A673 (cell line): ENCODE results near the gene FAAP20. TPM values are rescaled to one million over a fixed set of nuclear protein-coding genes. Genes with fewer than 3 reads are reported as not detected.

Source experiments
- BruUV-seq: library from RNA; stranded (reverse); fragments of 400-500 nt; replicated peaks from 2 replicates; lab custom pipeline; 2021; lab: Mats Ljungman, UMichigan
- CTCF ChIA-PET: fragments of 300-600 bp; sonication (Branson Sonifier 250); formaldehyde crosslinking; loops from one replicate; lab custom pipeline; 2022; ENCODE audit warnings: antibody characterized with exemption; lab: Charles Lee
- POLR2A ChIA-PET: fragments of 300-600 bp; sonication (Branson Sonifier 250); formaldehyde crosslinking; loops from one replicate; lab custom pipeline; 2022; ENCODE audit warnings: antibody characterized with exemption; ENCODE audit not compliant: low non-redundant PET; lab: Charles Lee
- DNase-seq: peaks from one replicate; pipeline ENCODE4 v3.0.0-alpha.2; 2015; ENCODE audit warnings: low spot score
- H3K27ac ChIP-seq: fragments of 200-600 bp; sonication (generic); 2 replicates; pipeline ENCODE4 v1.5.1; 2016; ENCODE audit warnings: mixed run types, low read depth, mild to moderate bottlenecking, mixed read lengths, antibody characterized with exemption, low read length; ENCODE audit not compliant: poor library complexity, severe bottlenecking
- H3K27me3 ChIP-seq: fragments of 200-600 bp; sonication (generic); replicated peaks from 2 replicates; pipeline ENCODE4 v1.6.1; 2017; ENCODE audit warnings: mixed run types, low read depth, mild to moderate bottlenecking, mixed read lengths, antibody characterized with exemption, low read length; ENCODE audit not compliant: insufficient read depth, poor library complexity
- H3K36me3 ChIP-seq: fragments of 200-600 bp; sonication (generic); 2 replicates; pipeline ENCODE4 v1.6.1; 2016; ENCODE audit warnings: mixed run types, mild to moderate bottlenecking, mixed read lengths, antibody characterized with exemption, low read length; ENCODE audit not compliant: insufficient read depth, poor library complexity, severe bottlenecking
- H3K4me1 ChIP-seq: fragments of 200-600 bp; sonication (generic); 2 replicates; pipeline ENCODE4 v1.6.1; 2017; ENCODE audit warnings: mixed run types, mild to moderate bottlenecking, mixed read lengths, antibody characterized with exemption, low read length; ENCODE audit not compliant: insufficient read depth, poor library complexity, severe bottlenecking
- H3K4me3 ChIP-seq: fragments of 200-600 bp; sonication (generic); 2 replicates; pipeline ENCODE4 v1.5.1; 2016; ENCODE audit warnings: low read depth, mixed run types, mild to moderate bottlenecking, mixed read lengths, low read length; ENCODE audit not compliant: poor library complexity, severe bottlenecking
- H3K9me3 ChIP-seq: fragments of 200-600 bp; sonication (generic); 2 replicates; pipeline ENCODE4 v1.6.1; 2016; ENCODE audit warnings: mixed run types, low read depth, mild to moderate bottlenecking, mixed read lengths, antibody characterized with exemption, low read length; ENCODE audit not compliant: poor library complexity, severe bottlenecking
- CTCF ChIP-seq: fragments of 300-800, 200-600 bp; sonication (generic); conservative IDR thresholded peaks from 2 replicates; pipeline ENCODE4 v1.5.1; 2017; ENCODE audit warnings: low read depth, mild to moderate bottlenecking, antibody characterized with exemption, low read length, moderate library complexity, mixed read lengths
- EZH2 ChIP-seq: fragments of 200-600 bp; sonication (generic); IDR thresholded peaks from 2 replicates; pipeline ENCODE4 v1.6.1; 2017; ENCODE audit warnings: borderline replicate concordance, low read depth, mild to moderate bottlenecking, mixed read lengths, antibody characterized with exemption, low read length; ENCODE audit not compliant: poor library complexity, severe bottlenecking
- intact Hi-C: fragments of 100-400 bp; cut with micrococcal nuclease; formaldehyde crosslinking; loops from one replicate; pipeline ENCODE4 v1.10.0; 2022; ENCODE audit not compliant: unreplicated experiment
- total RNA-seq: library from RNA; stranded (reverse); gene quantifications from 2 replicates; pipeline ENCODE4 v1.2.3, GENCODE V29; 2021

Gene FAAP20
- total RNA-seq, 1 experiment from 2014 or later = 114 TPM

- no peaks in the 10 kb centered on the region for H3K9me3 ChIP-seq
- intact Hi-C loops = no loop called here
- H3K4me1 ChIP-seq = no peaks in the 10 kb centered on the region
- POLR2A ChIA-PET = no interaction called here
- no peak overlapping the region for H3K27ac ChIP-seq
- CTCF ChIA-PET = no interaction called here
- no peaks in the 10 kb centered on the region for H3K36me3 ChIP-seq
- no peak overlapping the region for H3K4me3 ChIP-seq
- no TSS peak for BruUV-seq
- DNase-seq = no peak
- TF ChIP-seq CTCF (no peak), EZH2 (no peak)
- no peaks in the 10 kb centered on the region for H3K27me3 ChIP-seq
Observed at GRCh38 chr1:2172551-2173146, 21.9 kb downstream of the FAAP20 start.

GRCh38 chr1:2172012-2172411, 22.6 kb downstream of the FAAP20 start:
- Histone ChIP-seq H3K27ac (no peak overlapping the region), H3K36me3 (no peaks in the 10 kb centered on the region), H3K4me1 (no peaks in the 10 kb centered on the region), H3K27me3 (no peaks in the 10 kb centered on the region), H3K4me3 (no peak overlapping the region), H3K9me3 (no peaks in the 10 kb centered on the region)
- ChIA-PET POLR2A (no interaction called here), CTCF (no interaction called here)
- TF ChIP-seq CTCF (no peak), EZH2 (no peak)
- intact Hi-C loops = no loop called here
- no TSS peak for BruUV-seq
- DNase-seq = no peak

GRCh38 chr1:2170211-2170610, 24.4 kb downstream of the FAAP20 start:
- no peak for DNase-seq
- intact Hi-C loops = no loop called here

More at GRCh38 chr1:2170211-2170610, 24.4 kb downstream of the FAAP20 start:
- ChIA-PET POLR2A (no interaction called here), CTCF (no interaction called here)
- Histone ChIP-seq H3K9me3 (no peaks in the 10 kb centered on the region), H3K27ac (no peak overlapping the region), H3K36me3 (no peaks in the 10 kb centered on the region), H3K4me3 (no peak overlapping the region), H3K4me1 (no peaks in the 10 kb centered on the region), H3K27me3 (no peaks in the 10 kb centered on the region)
- TF ChIP-seq EZH2 = no peak
- no peak for TF ChIP-seq CTCF
- BruUV-seq = no TSS peak
